Loucy (cell line): Measurements from ENCODE around the gene CLSTN2.

Source experiments
- CTCF ChIP-seq: fragments of 200-600 bp; sonication (generic); conservative IDR thresholded peaks from 2 replicates; pipeline ENCODE4 v1.5.1; 2014; ENCODE audit warnings: mild to moderate bottlenecking, antibody characterized with exemption, low read length
- EZH2phosphoT487 ChIP-seq: fragments of 200-600 bp; IDR thresholded peaks from 2 replicates; pipeline ENCODE4 v1.6.1; 2018; ENCODE audit warnings: antibody characterized with exemption, mild to moderate bottlenecking, moderate library complexity, borderline replicate concordance

- TF ChIP-seq CTCF (no peak), EZH2phosphoT487 (no peak)
Observed at GRCh38 chr3:140199008-140199407, 264.0 kb downstream of the CLSTN2 start.
